Mesothelial cell of epicardium (in vitro differentiated cells): ENCODE data around the gene PRKCA. TPM values are rescaled to one million over a fixed set of nuclear protein-coding genes. Genes with fewer than 3 reads are reported as not detected.

Source experiments
- DNase-seq, 2 experiments: peaks; one replicate each; pipeline ENCODE4 v3.0.0; 2021; ENCODE audit warnings: low spot score in 2 of 2; ENCODE audit not compliant: unreplicated experiment in 2 of 2
- H3K27ac Mint-ChIP-seq: 2 replicates; pipeline ENCODE4 v1.8.0; 2021; ENCODE audit warnings: mixed read lengths
- H3K27me3 Mint-ChIP-seq: 2 replicates; pipeline ENCODE4 v1.8.0; 2021; ENCODE audit warnings: low read depth, mixed read lengths
- H3K36me3 Mint-ChIP-seq: 2 replicates; pipeline ENCODE4 v1.8.0; 2021; ENCODE audit warnings: mixed read lengths
- H3K4me1 Mint-ChIP-seq: 2 replicates; pipeline ENCODE4 v1.8.0; 2021; ENCODE audit warnings: mixed read lengths
- H3K4me3 Mint-ChIP-seq: 2 replicates; pipeline ENCODE4 v1.8.0; 2021; ENCODE audit warnings: mild to moderate bottlenecking, moderate library complexity, mixed read lengths
- H3K9me3 Mint-ChIP-seq: 2 replicates; pipeline ENCODE4 v1.8.0; 2021; ENCODE audit warnings: mixed read lengths
- CTCF ChIP-seq: fragments of 200-600 bp; sonication (generic); IDR thresholded peaks from one replicate; pipeline ENCODE4 v1.5.0; 2021; ENCODE audit warnings: antibody characterized with exemption; ENCODE audit not compliant: unreplicated experiment
- total RNA-seq: library from RNA; stranded (reverse); gene quantifications from 3 replicates; pipeline ENCODE4 v1.2.1, GENCODE V29; 2021

Gene PRKCA
- total RNA-seq, 1 donor from 2014 or later, result 15.2 TPM

GRCh38 chr17:66602659-66603384, 300.4 kb downstream of the PRKCA start:
- no peaks in the 10 kb centered on the region for H3K36me3 Mint-ChIP-seq
- no peak overlapping the region for H3K27ac Mint-ChIP-seq
- no peak for TF ChIP-seq CTCF
- H3K4me3 Mint-ChIP-seq, result no peak overlapping the region
- no peaks in the 10 kb centered on the region for H3K9me3 Mint-ChIP-seq
- no peak for DNase-seq
- no peaks in the 10 kb centered on the region for H3K27me3 Mint-ChIP-seq
- H3K4me1 Mint-ChIP-seq, result peaks cover 3% of the 10 kb centered on the region

GRCh38 chr17:66604376-66604775, 302.0 kb downstream of the PRKCA start:
- DNase-seq, result no peak
- no peak overlapping the region for H3K27ac Mint-ChIP-seq
- TF ChIP-seq CTCF, result no peak
- H3K36me3 Mint-ChIP-seq, result no peaks in the 10 kb centered on the region
- no peak overlapping the region for H3K4me3 Mint-ChIP-seq
- no peaks in the 10 kb centered on the region for H3K27me3 Mint-ChIP-seq
- peaks cover 3% of the 10 kb centered on the region for H3K4me1 Mint-ChIP-seq
- no peaks in the 10 kb centered on the region for H3K9me3 Mint-ChIP-seq

- Mint-ChIP-seq H3K27ac (no peak overlapping the region), H3K4me3 (no peak overlapping the region), H3K27me3 (no peaks in the 10 kb centered on the region), H3K9me3 (peaks cover 4% of the 10 kb centered on the region), H3K36me3 (no peaks in the 10 kb centered on the region), H3K4me1 (peaks cover 3% of the 10 kb centered on the region)
- DNase-seq, result no peak
- no peak for TF ChIP-seq CTCF
These were observed 303.1 kb downstream of the PRKCA start for GRCh38 chr17:66605541-66605940.

- no peak overlapping the region for H3K4me3 Mint-ChIP-seq
- H3K36me3 Mint-ChIP-seq, result peaks cover 4% of the 10 kb centered on the region
- no peaks in the 10 kb centered on the region for H3K27me3 Mint-ChIP-seq
- no peak for DNase-seq
- peaks cover 16% of the 10 kb centered on the region for H3K9me3 Mint-ChIP-seq
- H3K27ac Mint-ChIP-seq, result no peak overlapping the region
- no peak for TF ChIP-seq CTCF
- peaks cover 7% of the 10 kb centered on the region for H3K4me1 Mint-ChIP-seq
These were observed 308.1 kb downstream of the PRKCA start for GRCh38 chr17:66610361-66611133.

GRCh38 chr17:66611397-66611796, 309.0 kb downstream of the PRKCA start:
- Mint-ChIP-seq H3K27ac (no peak overlapping the region), H3K36me3 (peaks cover 4% of the 10 kb centered on the region), H3K27me3 (no peaks in the 10 kb centered on the region), H3K4me1 (peaks cover 11% of the 10 kb centered on the region), H3K4me3 (no peak overlapping the region), H3K9me3 (peaks cover 16% of the 10 kb centered on the region)
- no peak for TF ChIP-seq CTCF
- DNase-seq, result no peak
